WI38 (cell line): ENCODE results near the gene CCDC171.

ENCODE experiments used
- H3K4me3 ChIP-seq: 2 replicates; pipeline ENCODE4 v1.5.1; 2011; ENCODE audit warnings: low read depth, mild to moderate bottlenecking, control low read depth, low read length
- CTCF ChIP-seq: IDR thresholded peaks from 2 replicates; pipeline ENCODE4 v1.5.1; 2012; ENCODE audit warnings: low read depth, mild to moderate bottlenecking, control low read depth, low read length

The CCDC171 gene

GRCh38 chr9:15944341-15944740 lies 391.5 kb downstream of the CCDC171 start:
- no peak overlapping the region for H3K4me3 ChIP-seq
- no peak for TF ChIP-seq CTCF

GRCh38 chr9:15959663-15960062 lies 406.8 kb downstream of the CCDC171 start:
- no peak for TF ChIP-seq CTCF
- no peak overlapping the region for H3K4me3 ChIP-seq

- no peak overlapping the region for H3K4me3 ChIP-seq
- TF ChIP-seq CTCF = no peak
These were observed 408.4 kb downstream of the CCDC171 start for GRCh38 chr9:15961217-15961616.

GRCh38 chr9:15965246-15965745 lies 412.5 kb downstream of the CCDC171 start:
- no peak for TF ChIP-seq CTCF
- H3K4me3 ChIP-seq = no peak overlapping the region

GRCh38 chr9:15966471-15966870 lies 413.6 kb downstream of the CCDC171 start:
- H3K4me3 ChIP-seq = no peak overlapping the region
- TF ChIP-seq CTCF = no peak

- TF ChIP-seq CTCF = no peak
- H3K4me3 ChIP-seq = no peak overlapping the region
These were observed 414.2 kb downstream of the CCDC171 start for GRCh38 chr9:15967068-15967467.

GRCh38 chr9:15972760-15973159 lies 419.9 kb downstream of the CCDC171 start:
- no peak overlapping the region for H3K4me3 ChIP-seq
- no peak for TF ChIP-seq CTCF
